ENCODE data around the gene MED27. TPM values are rescaled to one million over a fixed set of nuclear protein-coding genes. Genes with fewer than 3 reads are reported as not detected.

The MED27 gene
- total RNA-seq, 1 experiment from 2014 or later = 30.4 TPM

GRCh38 chr9:132125944-132126679 is 46.4 kb upstream of the MED27 start:
- Histone ChIP-seq H3K4me3 (ENCODE audit: low read depth, low read length) (no peak overlapping the region), H3K4me1 (no peaks in the 10 kb centered on the region), H3K36me3 (ENCODE audit: control insufficient read depth, insufficient read depth, low read length) (no peaks in the 10 kb centered on the region), H3K9me3 (no peaks in the 10 kb centered on the region), H3K27me3 (replicated peaks; ENCODE audit: control insufficient read depth, insufficient read depth, low read length) (peaks cover 1% of the 10 kb centered on the region)
- intact Hi-C loops (cut with micrococcal nuclease; ENCODE audit: unreplicated experiment) = no loop called here
- no peaks in the 10 kb centered on the region for H3K36me3 Mint-ChIP-seq (ENCODE audit: insufficient read depth, unreplicated experiment)
- no peaks in the 10 kb centered on the region for H3K9me3 Mint-ChIP-seq (ENCODE audit: unreplicated experiment)
- no peak for TF ChIP-seq CTCF (IDR thresholded peaks at IDR 0.05; ENCODE audit: insufficient read depth in 1 of 2, low read depth in 1 of 2, low read length in 1 of 2, severe bottlenecking in 1 of 2, unreplicated experiment in 1 of 2)
- ChIA-PET CTCF (no interaction called here), POLR2A (no interaction called here)
- peaks cover 34% of the 10 kb centered on the region for H3K27me3 Mint-ChIP-seq (ENCODE audit: insufficient read depth, unreplicated experiment)
- no peak overlapping the region for H3K4me3 Mint-ChIP-seq (ENCODE audit: unreplicated experiment)
- no TSS peak for BruUV-seq (replicated peaks)
- H3K27ac Mint-ChIP-seq (ENCODE audit: unreplicated experiment) = no peak overlapping the region
- no peak for DNase-seq
- no peaks in the 10 kb centered on the region for H3K4me1 Mint-ChIP-seq (ENCODE audit: low read depth, unreplicated experiment)

GRCh38 chr9:132125361-132125760 is 45.7 kb upstream of the MED27 start:
- intact Hi-C loops (cut with micrococcal nuclease; ENCODE audit: unreplicated experiment) = no loop called here
- no peaks in the 10 kb centered on the region for H3K9me3 ChIP-seq
- no peak for TF ChIP-seq CTCF (IDR thresholded peaks at IDR 0.05; ENCODE audit: insufficient read depth in 1 of 2, low read depth in 1 of 2, low read length in 1 of 2, severe bottlenecking in 1 of 2, unreplicated experiment in 1 of 2)
- BruUV-seq (replicated peaks) = no TSS peak
- H3K36me3 Mint-ChIP-seq (ENCODE audit: insufficient read depth, unreplicated experiment) = no peaks in the 10 kb centered on the region
- peaks cover 1% of the 10 kb centered on the region for H3K27me3 ChIP-seq (replicated peaks; ENCODE audit: control insufficient read depth, insufficient read depth, low read length)
- H3K4me1 ChIP-seq = no peaks in the 10 kb centered on the region
- POLR2A ChIA-PET = no interaction called here
- H3K4me3 Mint-ChIP-seq (ENCODE audit: unreplicated experiment) = no peak overlapping the region
- H3K4me3 ChIP-seq (ENCODE audit: low read depth, low read length) = no peak overlapping the region
- H3K36me3 ChIP-seq (ENCODE audit: control insufficient read depth, insufficient read depth, low read length) = no peaks in the 10 kb centered on the region
- no peak for DNase-seq
- no peak overlapping the region for H3K27ac Mint-ChIP-seq (ENCODE audit: unreplicated experiment)
- no peaks in the 10 kb centered on the region for H3K9me3 Mint-ChIP-seq (ENCODE audit: unreplicated experiment)
- peaks cover 30% of the 10 kb centered on the region for H3K27me3 Mint-ChIP-seq (ENCODE audit: insufficient read depth, unreplicated experiment)
- H3K4me1 Mint-ChIP-seq (ENCODE audit: low read depth, unreplicated experiment) = no peaks in the 10 kb centered on the region
- CTCF ChIA-PET = no interaction called here

GRCh38 chr9:132124800-132125199 is 45.1 kb upstream of the MED27 start:
- no TSS peak for BruUV-seq (replicated peaks)
- TF ChIP-seq CTCF (IDR thresholded peaks at IDR 0.05; ENCODE audit: insufficient read depth in 1 of 2, low read depth in 1 of 2, low read length in 1 of 2, severe bottlenecking in 1 of 2, unreplicated experiment in 1 of 2) = no peak
- H3K9me3 Mint-ChIP-seq (ENCODE audit: unreplicated experiment) = no peaks in the 10 kb centered on the region
- Histone ChIP-seq H3K36me3 (ENCODE audit: control insufficient read depth, insufficient read depth, low read length) (no peaks in the 10 kb centered on the region), H3K27me3 (replicated peaks; ENCODE audit: control insufficient read depth, insufficient read depth, low read length) (peaks cover 1% of the 10 kb centered on the region), H3K9me3 (no peaks in the 10 kb centered on the region), H3K4me3 (ENCODE audit: low read depth, low read length) (no peak overlapping the region), H3K4me1 (no peaks in the 10 kb centered on the region)
- no peak for DNase-seq
- intact Hi-C loops (cut with micrococcal nuclease; ENCODE audit: unreplicated experiment) = no loop called here
- H3K36me3 Mint-ChIP-seq (ENCODE audit: insufficient read depth, unreplicated experiment) = no peaks in the 10 kb centered on the region
- no peak overlapping the region for H3K27ac Mint-ChIP-seq (ENCODE audit: unreplicated experiment)
- H3K4me1 Mint-ChIP-seq (ENCODE audit: low read depth, unreplicated experiment) = no peaks in the 10 kb centered on the region
- ChIA-PET POLR2A (no interaction called here), CTCF (no interaction called here)
- H3K27me3 Mint-ChIP-seq (ENCODE audit: insufficient read depth, unreplicated experiment) = peaks cover 28% of the 10 kb centered on the region
- no peak overlapping the region for H3K4me3 Mint-ChIP-seq (ENCODE audit: unreplicated experiment)
